GM23248 (cell line): ENCODE results near the gene CAMTA1. TPM values are rescaled to one million over a fixed set of nuclear protein-coding genes. Genes with fewer than 3 reads are reported as not detected.

Experiments
- DNase-seq: peaks from one replicate; pipeline ENCODE4 v3.0.0-alpha.2; 2015
- H2AFZ ChIP-seq: fragments of 200-600 bp; sonication (generic); 2 replicates; pipeline ENCODE4 v1.6.1; 2016; ENCODE audit warnings: antibody characterized with exemption
- H3F3A ChIP-seq: fragments of 200-600 bp; sonication (generic); 2 replicates; pipeline ENCODE4 v1.6.1; 2016; ENCODE audit warnings: mild to moderate bottlenecking, antibody characterized with exemption, mixed run types; ENCODE audit not compliant: insufficient read depth
- H3K27ac ChIP-seq: fragments of 200-600 bp; sonication (generic); 2 replicates; pipeline ENCODE4 v1.5.1; 2016; ENCODE audit warnings: mild to moderate bottlenecking
- H3K27me3 ChIP-seq: fragments of 200-600 bp; sonication (generic); replicated peaks from 2 replicates; pipeline ENCODE4 v1.6.1; 2016; ENCODE audit warnings: mild to moderate bottlenecking; ENCODE audit not compliant: insufficient read depth
- H3K36me3 ChIP-seq: fragments of 200-600 bp; sonication (generic); 2 replicates; pipeline ENCODE4 v1.6.1; 2016; ENCODE audit warnings: low read depth, mild to moderate bottlenecking
- H3K4me1 ChIP-seq: fragments of 200-600 bp; sonication (generic); 2 replicates; pipeline ENCODE4 v1.6.1; 2016; ENCODE audit warnings: mild to moderate bottlenecking; ENCODE audit not compliant: insufficient read depth
- H3K4me2 ChIP-seq: fragments of 200-600 bp; sonication (generic); one replicate; pipeline ENCODE4 v1.6.1; 2016; ENCODE audit warnings: mild to moderate bottlenecking; ENCODE audit not compliant: unreplicated experiment
- H3K4me3 ChIP-seq: fragments of 200-600 bp; sonication (generic); 2 replicates; pipeline ENCODE4 v1.5.1; 2016; ENCODE audit warnings: mild to moderate bottlenecking
- H3K79me2 ChIP-seq: fragments of 200-600 bp; sonication (generic); 2 replicates; pipeline ENCODE4 v1.6.1; 2016; ENCODE audit warnings: mild to moderate bottlenecking; ENCODE audit not compliant: insufficient read depth
- H3K9ac ChIP-seq: fragments of 200-600 bp; sonication (generic); 2 replicates; pipeline ENCODE4 v1.6.1; 2016; ENCODE audit warnings: mild to moderate bottlenecking
- H3K9me2 ChIP-seq: fragments of 200-600 bp; sonication (generic); 2 replicates; pipeline ENCODE4 v1.6.1; 2016; ENCODE audit warnings: mixed run types, mild to moderate bottlenecking, moderate library complexity; ENCODE audit not compliant: insufficient read depth
- H3K9me3 ChIP-seq: fragments of 200-600 bp; sonication (generic); one replicate; pipeline ENCODE4 v1.6.1; 2017; ENCODE audit warnings: low read depth
- H4K20me1 ChIP-seq: fragments of 200-600 bp; sonication (generic); 2 replicates; pipeline ENCODE4 v1.6.0; 2016; ENCODE audit not compliant: insufficient read depth
- EZH2 ChIP-seq: fragments of 200-600 bp; sonication (generic); IDR thresholded peaks from 2 replicates; pipeline ENCODE4 v1.6.1; 2018; ENCODE audit warnings: antibody characterized with exemption, mild to moderate bottlenecking; ENCODE audit not compliant: insufficient read depth, poor library complexity, severe bottlenecking
- EZH2phosphoT487 ChIP-seq: fragments of 200-600 bp; sonication (generic); IDR thresholded peaks from 2 replicates; pipeline ENCODE4 v1.6.1; 2018; ENCODE audit warnings: antibody characterized with exemption, moderate library complexity, mild to moderate bottlenecking, low read depth; ENCODE audit not compliant: insufficient read depth
- WGBS, 2 experiments: methylation state at CpG; one replicate each; pipeline ENCODE4 v1.1.6; 2015 to 2017; ENCODE audit warnings: low lambda C conversion rate in 2 of 2, low coverage in 1 of 2; ENCODE audit errors: missing lambda C conversion rate in 2 of 2; 5-methylcytosine and 5-hydroxymethylcytosine counted together
- in situ Hi-C: fragments of 300-500 bp; cut with MboI; formaldehyde crosslinking; loops from 2 replicates; pipeline ENCODE4 v1.15.0; 2020
- polyA plus RNA-seq: library from polyadenylated mRNA; unstranded; fragments of >200 nt; fragmentation: Nextera tagmentation; extraction: Ambion mirVana; gene quantifications from 2 replicates; pipeline ENCODE4 v1.2.1, GENCODE V29; 2016
- total RNA-seq: library from RNA; depleted of rRNA; stranded (reverse); fragments of >200 nt; shearing (Covaris generic); gene quantifications from 2 replicates; pipeline ENCODE4 v1.2.3, GENCODE V29; 2014

CAMTA1 gene
- total and polyA plus RNA-seq, 2 experiments from 2014 or later: 50.1 to 165 TPM

DNA sequence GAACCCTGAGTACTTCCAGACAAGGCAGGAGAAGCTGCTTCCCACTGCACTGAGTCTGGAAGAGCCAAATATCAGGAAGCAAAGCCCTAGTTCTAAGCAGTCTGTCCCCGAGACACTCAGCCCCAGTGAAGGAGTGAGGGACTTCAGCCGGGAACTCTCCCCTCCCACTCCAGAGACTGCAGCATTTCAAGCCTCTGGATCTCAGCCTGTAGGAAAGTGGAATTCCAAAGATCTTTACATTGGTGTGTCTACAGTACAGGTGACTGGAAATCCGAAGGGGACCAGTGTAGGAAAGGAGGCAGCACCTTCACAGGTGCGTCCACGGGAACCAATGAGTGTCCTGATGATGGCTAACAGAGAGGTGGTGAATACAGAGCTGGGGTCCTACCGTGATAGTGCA, 952.8 kb downstream of the CAMTA1 start:
- no peak overlapping the region for H2AFZ ChIP-seq
- TF ChIP-seq EZH2: no peak
- TF ChIP-seq EZH2phosphoT487: no peak
- H3K27ac ChIP-seq: no peak overlapping the region
- no peak overlapping the region for H3K4me3 ChIP-seq
- no peak overlapping the region for H3K4me2 ChIP-seq
- H3K27me3 ChIP-seq: peaks cover 21% of the 10 kb centered on the region; the same call in 1 of the 2 replicates
- H3K79me2 ChIP-seq: no peaks in the 10 kb centered on the region
- no peaks in the 10 kb centered on the region for H3K4me1 ChIP-seq
- no peaks in the 10 kb centered on the region for H4K20me1 ChIP-seq
- no peaks in the 10 kb centered on the region for H3K9me3 ChIP-seq
- no peaks in the 10 kb centered on the region for H3K36me3 ChIP-seq
- no peak overlapping the region for H3K9ac ChIP-seq
- DNase-seq: no peak
- 50 to 58% methylated on average over 6 of the region's 6 CpGs for WGBS, 2 experiments
- H3K9me2 ChIP-seq: no peaks in the 10 kb centered on the region
- H3F3A ChIP-seq: no peaks in the 10 kb centered on the region
- in situ Hi-C loops: no loop called here

DNA sequence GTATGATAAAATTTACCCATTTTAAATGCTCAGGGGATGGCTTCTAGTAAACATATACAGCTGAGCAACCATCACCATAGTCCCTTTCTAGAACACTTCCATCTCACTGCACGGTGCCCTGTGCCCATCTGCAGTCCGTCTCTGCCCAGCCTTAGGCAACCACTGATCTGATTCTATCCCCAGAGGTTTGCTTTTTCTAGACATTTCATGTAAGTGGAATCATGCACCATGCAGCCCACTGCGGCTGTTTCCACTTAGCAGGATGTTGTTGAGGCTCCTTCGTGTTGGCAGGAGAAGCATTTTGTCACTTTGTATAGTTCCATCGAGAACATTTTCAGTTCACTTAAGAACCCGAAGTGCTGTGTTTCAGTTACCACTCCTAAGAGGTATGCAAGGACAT, 958.1 kb downstream of the CAMTA1 start:
- no peaks in the 10 kb centered on the region for H3F3A ChIP-seq
- H3K4me2 ChIP-seq: no peak overlapping the region
- H3K4me3 ChIP-seq: no peak overlapping the region
- H3K79me2 ChIP-seq: no peaks in the 10 kb centered on the region
- no peaks in the 10 kb centered on the region for H3K36me3 ChIP-seq
- peaks cover 6% of the 10 kb centered on the region; the same call in 1 of the 2 replicates for H3K27me3 ChIP-seq
- TF ChIP-seq EZH2: no peak
- no peak for TF ChIP-seq EZH2phosphoT487
- in situ Hi-C loops: no loop called here
- H4K20me1 ChIP-seq: no peaks in the 10 kb centered on the region
- no peak overlapping the region for H3K27ac ChIP-seq
- H3K9me2 ChIP-seq: no peaks in the 10 kb centered on the region
- WGBS, 2 experiments: 9 to 12% methylated on average over 6 of the region's 6 CpGs
- DNase-seq: peak; percentile 2
- H2AFZ ChIP-seq: no peak overlapping the region
- H3K9ac ChIP-seq: no peak overlapping the region
- H3K4me1 ChIP-seq: no peaks in the 10 kb centered on the region
- no peaks in the 10 kb centered on the region for H3K9me3 ChIP-seq

DNA sequence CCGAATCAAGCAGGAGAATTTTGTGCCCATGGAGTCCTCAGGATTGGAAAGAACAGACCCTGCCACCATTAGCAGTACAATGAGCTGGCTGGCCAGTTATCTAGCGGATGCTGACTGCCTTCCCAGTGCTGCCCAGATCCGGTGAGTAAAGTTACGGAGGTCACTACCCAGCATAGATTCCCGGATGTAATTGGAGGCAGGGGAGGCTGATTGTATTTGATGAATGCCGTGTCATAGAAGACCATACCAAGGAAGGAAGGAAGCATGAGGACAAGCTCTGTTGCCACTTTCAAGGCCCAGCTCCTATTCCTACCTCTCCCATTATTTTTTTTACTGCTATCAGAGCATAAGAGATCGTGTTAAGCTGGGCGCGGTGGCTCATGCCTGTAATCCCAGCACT, 959.6 kb downstream of the CAMTA1 start:
- H3K27ac ChIP-seq: no peak overlapping the region
- H3K4me1 ChIP-seq: no peaks in the 10 kb centered on the region
- WGBS, 2 experiments: 84% methylated on average over 9 of the region's 9 CpGs
- H3K27me3 ChIP-seq: no peaks in the 10 kb centered on the region; the same call in 1 of the 2 replicates
- H3K79me2 ChIP-seq: no peaks in the 10 kb centered on the region
- no peaks in the 10 kb centered on the region for H3K9me3 ChIP-seq
- H3K4me3 ChIP-seq: no peak overlapping the region
- no peaks in the 10 kb centered on the region for H3K36me3 ChIP-seq
- DNase-seq: no peak
- in situ Hi-C loops: loop anchor here (5.0 kb wide), 1 partner anchor 73 kb away; no protein-coding TSS in a partner anchor
- no peak overlapping the region for H3K9ac ChIP-seq
- no peaks in the 10 kb centered on the region for H3F3A ChIP-seq
- no peak overlapping the region for H2AFZ ChIP-seq
- H4K20me1 ChIP-seq: no peaks in the 10 kb centered on the region
- no peak for TF ChIP-seq EZH2phosphoT487
- TF ChIP-seq EZH2: no peak
- H3K9me2 ChIP-seq: no peaks in the 10 kb centered on the region
- no peak overlapping the region for H3K4me2 ChIP-seq

GRCh38 chr1:7745783-7746182, 960.5 kb downstream of the CAMTA1 start:
- no peak overlapping the region for H3K9ac ChIP-seq
- in situ Hi-C loops: loop anchor here (5.0 kb wide), 1 partner anchor 73 kb away; no protein-coding TSS in a partner anchor
- H3F3A ChIP-seq: no peaks in the 10 kb centered on the region
- H3K4me3 ChIP-seq: no peak overlapping the region
- no peak overlapping the region for H3K27ac ChIP-seq
- no peak for DNase-seq
- no peaks in the 10 kb centered on the region for H3K4me1 ChIP-seq
- H3K9me3 ChIP-seq: no peaks in the 10 kb centered on the region
- WGBS, 2 experiments: 80 to 81% methylated on average over 10 of the region's 10 CpGs
- no peak overlapping the region for H3K4me2 ChIP-seq
- H3K9me2 ChIP-seq: no peaks in the 10 kb centered on the region
- TF ChIP-seq EZH2phosphoT487: no peak
- TF ChIP-seq EZH2: no peak
- H3K79me2 ChIP-seq: no peaks in the 10 kb centered on the region
- no peaks in the 10 kb centered on the region for H4K20me1 ChIP-seq
- H3K27me3 ChIP-seq: no peaks in the 10 kb centered on the region; the same call in 1 of the 2 replicates
- no peaks in the 10 kb centered on the region for H3K36me3 ChIP-seq
- no peak overlapping the region for H2AFZ ChIP-seq

DNA sequence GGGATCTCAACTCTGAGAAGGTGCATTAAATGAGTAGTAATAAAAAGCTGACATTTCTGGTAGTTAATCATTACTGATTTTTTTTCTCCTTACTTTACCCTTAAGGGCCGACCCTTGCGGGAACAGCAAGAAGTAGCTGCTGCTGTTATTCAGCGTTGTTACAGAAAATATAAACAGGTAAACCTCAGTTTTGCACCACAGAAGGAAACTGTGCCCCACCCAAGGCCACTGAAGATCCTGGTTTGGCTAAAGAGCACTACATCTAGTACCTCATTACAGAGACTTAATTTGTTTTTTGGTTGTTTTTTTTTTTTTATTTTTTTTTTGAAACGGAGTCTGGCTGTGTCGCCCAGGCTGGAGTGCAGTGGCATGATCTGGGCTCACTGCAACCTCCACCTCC, 962.4 kb downstream of the CAMTA1 start:
- Histone ChIP-seq H3K9me2 (no peaks in the 10 kb centered on the region), H3K27ac (no peak overlapping the region), H3K9ac (no peak overlapping the region), H3K4me2 (no peak overlapping the region), H3K4me1 (no peaks in the 10 kb centered on the region), H3K79me2 (no peaks in the 10 kb centered on the region), H4K20me1 (no peaks in the 10 kb centered on the region), H2AFZ (no peak overlapping the region), H3K27me3 (no peaks in the 10 kb centered on the region; the same call in 1 of the 2 replicates), H3K4me3 (no peak overlapping the region), H3F3A (no peaks in the 10 kb centered on the region), H3K9me3 (no peaks in the 10 kb centered on the region), H3K36me3 (no peaks in the 10 kb centered on the region)
- in situ Hi-C loops: loop anchor here (5.0 kb wide), 1 partner anchor 75 kb away; no protein-coding TSS in a partner anchor
- 88 to 95% methylated on average over 5 of the region's 5 CpGs for WGBS, 2 experiments
- TF ChIP-seq EZH2phosphoT487 (no peak), EZH2 (no peak)
- no peak for DNase-seq
